GM12878 (cell line): ENCODE data around the gene P4HTM. TPM values are rescaled to one million over a fixed set of nuclear protein-coding genes. Genes with fewer than 3 reads are reported as not detected.

ENCODE experiments used
- ATAC-seq: fragments of 200-7000 bp; cut with Tn5 transposase; 3 replicates; pipeline ENCODE4 v1.9.1; 2020; ENCODE audit warnings: mild to moderate bottlenecking, moderate library complexity
- BruUV-seq: library from RNA; stranded (reverse); fragments of 400-500 nt; replicated peaks from 2 replicates; lab custom pipeline; 2021; lab: Mats Ljungman, UMichigan
- CTCF ChIA-PET: fragments of 300-600 bp; sonication (Branson Sonifier 250); formaldehyde crosslinking; extraction: SDS; loops from one replicate; lab custom pipeline; 2021; ENCODE audit warnings: inconsistent platforms; lab: Yijun Ruan, JAX
- POLR2A ChIA-PET: fragments of 350-600 bp; formaldehyde crosslinking; extraction: SDS; loops from one replicate; lab custom pipeline; 2021; ENCODE audit warnings: inconsistent platforms; lab: Charles Lee
- RAD21 ChIA-PET: fragments of 300-600 bp; sonication (Branson Sonifier 250); formaldehyde crosslinking; loops from one replicate; lab custom pipeline; 2023; ENCODE audit warnings: antibody characterized with exemption; ENCODE audit not compliant: unreplicated experiment; lab: Charles Lee
- SMC1A ChIA-PET: fragments of 300-600 bp; sonication (Branson Sonifier 250); formaldehyde crosslinking; loops from one replicate; lab custom pipeline; 2023; ENCODE audit not compliant: unreplicated experiment, uncharacterized antibody; lab: Charles Lee
- DNase-seq: peaks from one replicate; pipeline ENCODE4 v3.0.0-alpha.2; 2011; ENCODE audit warnings: low read depth, low spot score
- FAIRE-seq: peaks from 3 replicates; lab custom pipeline; 2011; peaks lifted over from hg19 to GRCh38; lab: Jason Lieb, UNC
- H2AFZ ChIP-seq: 2 replicates; pipeline ENCODE4 v1.6.0; 2011; ENCODE audit warnings: low read depth, low read length, control low read depth; ENCODE audit not compliant: control insufficient read depth
- H3K27ac ChIP-seq: 2 replicates; pipeline ENCODE4 v1.5.1; 2011; ENCODE audit warnings: control low read depth; ENCODE audit not compliant: control insufficient read depth, insufficient read depth
- H3K27me3 ChIP-seq, 2 experiments: replicated peaks in 1 of 2; 2 replicates each; pipeline versions ENCODE4 v1.6.0 to v1.6.1; 2011; ENCODE audit warnings: low read length in 1 of 2; ENCODE audit not compliant: control insufficient read depth in 2 of 2, insufficient read depth in 2 of 2
- H3K36me3 ChIP-seq, 2 experiments: 2 replicates each; pipeline ENCODE4 v1.5.1; 2011; ENCODE audit warnings: low read length in 1 of 2; ENCODE audit not compliant: control insufficient read depth in 2 of 2, insufficient read depth in 2 of 2
- H3K4me1 ChIP-seq: 2 replicates; pipeline ENCODE4 v1.6.1; 2011; ENCODE audit warnings: mild to moderate bottlenecking, low read length, moderate library complexity, mixed read lengths; ENCODE audit not compliant: control insufficient read depth, insufficient read depth
- H3K4me2 ChIP-seq: 2 replicates; pipeline ENCODE4 v1.6.0; 2011; ENCODE audit warnings: control low read depth; ENCODE audit not compliant: control insufficient read depth, insufficient read depth
- H3K4me3 ChIP-seq: fragments of 200-600 bp; sonication (generic); 2 replicates; pipeline ENCODE4 v1.5.1; 2016
- H3K79me2 ChIP-seq: 2 replicates; pipeline ENCODE4 v1.6.0; 2011; ENCODE audit warnings: low read length; ENCODE audit not compliant: control insufficient read depth, insufficient read depth
- H3K9ac ChIP-seq: 2 replicates; pipeline ENCODE4 v1.8.0; 2011; ENCODE audit warnings: low read length, control low read depth, mixed read lengths; ENCODE audit not compliant: control insufficient read depth, insufficient read depth
- H3K9me3 ChIP-seq: replicated peaks from 3 replicates; pipeline ENCODE4 v1.5.1; 2011; ENCODE audit warnings: mild to moderate bottlenecking, low read length; ENCODE audit not compliant: control insufficient read depth, insufficient read depth
- H4K20me1 ChIP-seq: 2 replicates; pipeline ENCODE4 v1.6.0; 2011; ENCODE audit not compliant: control insufficient read depth, insufficient read depth
- ATF7 ChIP-seq: fragments of 450-650 bp; IDR thresholded peaks from 2 replicates; pipeline ENCODE4 v1.6.1; 2016; ENCODE audit warnings: low read depth, mild to moderate bottlenecking
- BCL11A ChIP-seq: IDR thresholded peaks from 2 replicates; pipeline ENCODE4 v1.6.1; 2011; ENCODE audit warnings: low read depth, low read length
- GATAD2B ChIP-seq: fragments of 450-650 bp; conservative IDR thresholded peaks from 2 replicates; pipeline ENCODE4 v1.6.1; 2017; ENCODE audit warnings: low read depth, mild to moderate bottlenecking, moderate library complexity
- IKZF1 ChIP-seq: fragments of 450-650 bp; conservative IDR thresholded peaks from 2 replicates; pipeline ENCODE4 v1.6.1; 2017; ENCODE audit warnings: antibody characterized with exemption, mild to moderate bottlenecking
- JUND ChIP-seq: IDR thresholded peaks from 2 replicates; pipeline ENCODE4 v1.6.1; 2012; ENCODE audit warnings: low read depth, mild to moderate bottlenecking, low read length, improper control_type of control experiment, moderate library complexity
- MYC ChIP-seq: IDR thresholded peaks from 2 replicates; pipeline ENCODE4 v1.6.1; 2011; ENCODE audit warnings: mild to moderate bottlenecking, low read length, moderate library complexity, inconsistent platforms; ENCODE audit not compliant: insufficient read depth, insufficient replicate concordance, insufficient read length, severe bottlenecking
- NFYA ChIP-seq: IDR thresholded peaks from 2 replicates; pipeline ENCODE4 v1.6.1; 2011; ENCODE audit warnings: low read depth, mild to moderate bottlenecking, low read length, improper control_type of control experiment, borderline replicate concordance
- POLR2AphosphoS2 ChIP-seq: IDR thresholded peaks from 2 replicates; pipeline ENCODE4 v1.6.1; 2011; ENCODE audit warnings: low read depth, mild to moderate bottlenecking, low read length, improper control_type of control experiment, moderate library complexity
- RAD51 ChIP-seq: fragments of 450-650 bp; IDR thresholded peaks from 2 replicates; pipeline ENCODE4 v1.6.1; 2016; ENCODE audit warnings: moderate library complexity, mild to moderate bottlenecking, inconsistent platforms
- RBBP5 ChIP-seq: fragments of 200-600 bp; sonication (generic); conservative IDR thresholded peaks from 2 replicates; pipeline ENCODE4 v1.6.1; 2016
- SMARCA5 ChIP-seq: fragments of 450-650 bp; IDR thresholded peaks from 2 replicates; pipeline ENCODE4 v1.6.1; 2017; ENCODE audit warnings: mild to moderate bottlenecking
- SREBF2 ChIP-seq: IDR thresholded peaks from 2 replicates; pipeline ENCODE4 v1.6.1; 2012; ENCODE audit warnings: mild to moderate bottlenecking, low read length
- WGBS: methylation state at CpG from one replicate; pipeline ENCODE4 v1.1.6; 2016; ENCODE audit warnings: low lambda C conversion rate; ENCODE audit not compliant: insufficient replicate concordance, insufficient coverage; ENCODE audit errors: missing lambda C conversion rate; 5-methylcytosine and 5-hydroxymethylcytosine counted together
- in situ Hi-C: fragments of 300-500 bp; cut with MboI; formaldehyde crosslinking; loops from 9 replicates; pipeline ENCODE4 v1.14.3; 2018; ENCODE audit warnings: mixed read lengths
- intact Hi-C: fragments of 100-400 bp; cut with micrococcal nuclease; formaldehyde crosslinking; loops from one replicate; pipeline ENCODE4 v1.14.2; 2022; ENCODE audit not compliant: unreplicated experiment
- polyA plus RNA-seq, 11 experiments: library from polyadenylated mRNA; depleted of rRNA in 4 of 11; unstranded in 6 of 11; stranded (reverse) in 5 of 11; fragments of >200 nt; fragmentation: Nextera tagmentation in 4 of 11; fragmentation: Illumina TruSeq in 1 of 11; extraction: Ambion mirVana in 4 of 11; extraction: Trizol in 1 of 11; gene quantifications; 1 replicate in 1 of 11; 2 replicates in 10 of 11; pipeline versions ENCODE4 v1.2.1 to v1.2.3, GENCODE V29; 2011 to 2016; ENCODE audit warnings: inconsistent platforms in 2 of 11, missing spikeins in 2 of 11, low read depth in 1 of 11
- total RNA-seq, 4 experiments: library from RNA; depleted of rRNA in 3 of 4; stranded (reverse); fragments of >200 nt in 3 of 4; fragmentation: Illumina TruSeq in 1 of 4; extraction: Trizol in 1 of 4; gene quantifications; 2 replicates each; pipeline versions ENCODE4 v1.2.1 to v1.2.3, GENCODE V29; 2013 to 2021
- TF ChIP-seq, protein P1 (sequence below): fragments of 450-650 bp; IDR thresholded peaks from 2 replicates; pipeline ENCODE4 v1.6.1; 2017; ENCODE audit warnings: mild to moderate bottlenecking, low read depth, inconsistent platforms; ENCODE audit not compliant: poor library complexity, severe bottlenecking
- TF ChIP-seq, protein P2 (sequence below): IDR thresholded peaks from 2 replicates; pipeline ENCODE4 v1.6.1; 2012; ENCODE audit warnings: low read depth, low read length, improper control_type of control experiment

The P4HTM gene
- total and polyA plus RNA-seq, 10 of the 15 experiments (the other 5 are each of a cell fraction or from before 2014, with no cell fraction given) = 0.76 to 28.8 (median 22.9) TPM

DNA sequence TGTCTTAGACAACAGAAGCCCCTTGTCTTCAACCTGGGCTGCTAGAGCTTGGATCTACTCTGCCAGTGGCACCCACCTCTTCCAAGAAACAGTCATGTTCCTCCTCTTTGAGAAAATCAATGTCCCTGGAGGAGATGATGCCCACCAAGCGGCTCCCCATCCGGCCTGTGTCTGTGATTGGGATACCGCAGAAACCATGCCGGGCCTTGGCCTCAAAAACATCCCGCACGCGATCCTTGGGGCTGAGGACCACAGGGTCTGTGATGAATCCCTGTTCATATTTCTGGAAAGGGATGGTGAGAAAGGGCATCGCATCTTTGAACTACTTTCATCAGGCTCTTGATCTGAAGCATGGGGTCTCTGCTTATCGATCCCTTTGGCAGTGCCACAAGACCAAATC lies 37.6 kb downstream of the P4HTM start:
- CTCF ChIA-PET = interaction anchor here (2.3 kb wide), 1 partner anchor 38 kb away, joined by 45 read pairs; the partner anchor contains the start of gene P4HTM
- Histone ChIP-seq H3K4me2 (peak overlapping the region; percentile 65), H3K27ac (no peak overlapping the region), H3K4me3 (0 out of 2 replicates have a peak overlapping the region, but pooled peaks have one; percentile 79), H3K79me2 (peaks cover 40% of the 10 kb centered on the region), H2AFZ (no peak overlapping the region), H3K27me3 (no peaks in the 10 kb centered on the region), H3K9ac (peak overlapping the region; percentile 13; the same call in 1 of the 2 replicates), H3K4me1 (peaks cover 16% of the 10 kb centered on the region), H3K36me3 (peaks cover 31 to 38% of the 10 kb centered on the region in 2 experiments), H4K20me1 (no peaks in the 10 kb centered on the region), H3K9me3 (no peaks in the 10 kb centered on the region)
- TF ChIP-seq POLR2AphosphoS2 = 0 out of 2 replicates have a peak, but pooled peaks have one; percentile 37
- no peak for TF ChIP-seq SMARCA5
- in situ Hi-C loops (no loop called here), intact Hi-C loops (loop anchor here (2.0 to 10.0 kb wide), 3 partner anchors 67 to 647 kb away; partner anchors contain the start of genes APEH, QRICH1 and USP4)
- FAIRE-seq = no peak
- POLR2A ChIA-PET = interaction anchor here (2.2 to 2.3 kb wide), 2 partner anchors 8 to 21 kb away, joined by 8 to 22 read pairs; partner anchors contain the start of genes DALRD3 and WDR6
- RAD21 ChIA-PET = interaction anchor here (2.2 to 2.3 kb wide), 2 partner anchors 20 to 39 kb away, joined by 15 to 32 read pairs; partner anchors contain the start of genes P4HTM and WDR6
- SMC1A ChIA-PET = interaction anchor here (1.1 kb wide), 1 partner anchor 39 kb away, joined by 3 read pairs; no protein-coding TSS in a partner anchor
- WGBS = 87% methylated on average over 9 of the region's 9 CpGs
- DNase-seq = no peak
- no peak for ATAC-seq
- BruUV-seq = no TSS peak

DNA sequence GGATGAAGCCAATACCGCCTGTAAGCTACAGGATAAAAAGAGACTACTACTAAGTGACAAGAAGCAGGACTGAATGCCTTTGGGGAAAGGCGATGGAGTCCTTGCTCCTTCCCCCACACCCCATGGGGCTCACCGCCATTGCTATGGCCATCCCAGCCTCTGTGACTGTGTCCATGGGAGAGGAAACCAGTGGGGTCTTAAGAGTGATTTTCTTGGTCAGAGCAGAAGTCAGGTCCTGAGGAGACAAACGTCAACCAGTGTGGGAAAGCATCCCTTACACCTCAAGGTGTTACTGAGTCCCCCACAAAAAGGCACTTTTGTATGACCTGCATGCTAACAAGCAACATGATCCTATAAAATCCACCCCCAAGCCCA lies 38.2 kb downstream of the P4HTM start:
- H4K20me1 ChIP-seq = no peaks in the 10 kb centered on the region
- SMC1A ChIA-PET = interaction anchor here (1.1 to 1.5 kb wide), 2 partner anchors 11 to 40 kb away, joined by 3 to 4 read pairs; no protein-coding TSS in a partner anchor
- RAD21 ChIA-PET = interaction anchor here (1.1 to 2.3 kb wide), 4 partner anchors 9 to 40 kb away, joined by 3 to 32 read pairs (median 9); partner anchors contain the start of genes DALRD3, P4HTM and WDR6
- intact Hi-C loops = loop anchor here (2.0 to 10.0 kb wide), 3 partner anchors 67 to 647 kb away; partner anchors contain the start of genes APEH, QRICH1 and USP4
- POLR2A ChIA-PET = interaction anchor here (1.1 to 2.3 kb wide), 6 partner anchors 9 to 66 kb away, joined by 3 to 27 read pairs (median 10); partner anchors contain the start of genes DALRD3, P4HTM, QRICH1 and WDR6
- H3K27me3 ChIP-seq = no peaks in the 10 kb centered on the region
- H3K36me3 ChIP-seq = peaks cover 37 to 43% of the 10 kb centered on the region in 2 experiments
- H3K9me3 ChIP-seq = no peaks in the 10 kb centered on the region
- DNase-seq (no peak), ATAC-seq (no peak), FAIRE-seq (no peak)
- H3K4me3 ChIP-seq = peak overlapping the region; percentile 79
- peaks cover 13% of the 10 kb centered on the region for H3K4me1 ChIP-seq
- CTCF ChIA-PET = interaction anchor here (1.1 to 2.3 kb wide), 5 partner anchors 8 to 76 kb away, joined by 3 to 45 read pairs (median 4); partner anchors contain the start of genes P4HTM and QRICH1
- in situ Hi-C loops = no loop called here
- peaks cover 35% of the 10 kb centered on the region for H3K79me2 ChIP-seq
- no peak overlapping the region for H2AFZ ChIP-seq
- WGBS = 51% methylated on average over 4 of the region's 4 CpGs
- no TSS peak for BruUV-seq
- H3K27ac ChIP-seq = no peak overlapping the region
- peak overlapping the region; percentile 65 for H3K4me2 ChIP-seq
- H3K9ac ChIP-seq = peak overlapping the region; percentile 90
- no peak for TF ChIP-seq RBBP5
- TF ChIP-seq JUND = no peak
- TF ChIP-seq GATAD2B = no peak
- no peak for TF ChIP-seq IKZF1
- no peak for TF ChIP-seq SREBF2
- TF ChIP-seq, protein P1, sequence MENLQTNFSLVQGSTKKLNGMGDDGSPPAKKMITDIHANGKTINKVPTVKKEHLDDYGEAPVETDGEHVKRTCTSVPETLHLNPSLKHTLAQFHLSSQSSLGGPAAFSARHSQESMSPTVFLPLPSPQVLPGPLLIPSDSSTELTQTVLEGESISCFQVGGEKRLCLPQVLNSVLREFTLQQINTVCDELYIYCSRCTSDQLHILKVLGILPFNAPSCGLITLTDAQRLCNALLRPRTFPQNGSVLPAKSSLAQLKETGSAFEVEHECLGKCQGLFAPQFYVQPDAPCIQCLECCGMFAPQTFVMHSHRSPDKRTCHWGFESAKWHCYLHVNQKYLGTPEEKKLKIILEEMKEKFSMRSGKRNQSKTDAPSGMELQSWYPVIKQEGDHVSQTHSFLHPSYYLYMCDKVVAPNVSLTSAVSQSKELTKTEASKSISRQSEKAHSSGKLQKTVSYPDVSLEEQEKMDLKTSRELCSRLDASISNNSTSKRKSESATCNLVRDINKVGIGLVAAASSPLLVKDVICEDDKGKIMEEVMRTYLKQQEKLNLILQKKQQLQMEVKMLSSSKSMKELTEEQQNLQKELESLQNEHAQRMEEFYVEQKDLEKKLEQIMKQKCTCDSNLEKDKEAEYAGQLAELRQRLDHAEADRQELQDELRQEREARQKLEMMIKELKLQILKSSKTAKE = no peak
- TF ChIP-seq, protein P2, sequence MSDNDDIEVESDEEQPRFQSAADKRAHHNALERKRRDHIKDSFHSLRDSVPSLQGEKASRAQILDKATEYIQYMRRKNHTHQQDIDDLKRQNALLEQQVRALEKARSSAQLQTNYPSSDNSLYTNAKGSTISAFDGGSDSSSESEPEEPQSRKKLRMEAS = no peak
- TF ChIP-seq BCL11A = no peak
- TF ChIP-seq RAD51 = no peak
- no peak for TF ChIP-seq NFYA
- no peak for TF ChIP-seq MYC
- no peak for TF ChIP-seq ATF7
